Fibroblast of lung (primary cell): ENCODE results near the gene SLC13A5.

Experiments used
- CTCF ChIP-seq, 2 donors: IDR thresholded peaks in 1 of 2; conservative IDR thresholded peaks in 1 of 2; 1 replicate in 1 of 2; 2 replicates in 1 of 2; pipeline ENCODE4 v1.5.1; 2011 to 2012; ENCODE audit warnings: low read length in 2 of 2, control low read depth in 1 of 2, inconsistent platforms in 1 of 2, low read depth in 1 of 2, mild to moderate bottlenecking in 1 of 2
- EZH2 ChIP-seq: IDR thresholded peaks from 2 replicates; pipeline ENCODE4 v1.5.1; 2012; ENCODE audit warnings: low read length, control low read depth, mild to moderate bottlenecking; ENCODE audit errors: missing control alignments

- no peak for TF ChIP-seq CTCF (conservative IDR thresholded peaks at IDR 0.05 in 1 of 2, IDR thresholded peaks at IDR 0.05 in 1 of 2; ENCODE audit: low read depth in 1 of 2, low read length in 2 of 2)
- TF ChIP-seq EZH2, result no peak
Observed at GRCh38 chr17:6761779-6762178, 48.6 kb upstream of the SLC13A5 start.
